MG63 (cell line): Measurements from ENCODE around the gene FXYD5. TPM values are rescaled to one million over a fixed set of nuclear protein-coding genes. Genes with fewer than 3 reads are reported as not detected.
A peak's percentile ranks its signal among the peaks of the same experiment; 100 is the strongest.

ENCODE experiments used
- DNase-seq: peaks from one replicate; pipeline ENCODE4 v3.0.0-alpha.2; 2020
- H3K27me3 ChIP-seq: fragments of 250-450 bp; sonication (Bioruptor Pico); 2 replicates; pipeline ENCODE4 v1.5.1; 2020; ENCODE audit warnings: mild to moderate bottlenecking, moderate library complexity
- H3K36me3 ChIP-seq: fragments of 250-450 bp; sonication (Bioruptor Pico); 2 replicates; pipeline ENCODE4 v1.5.1; 2020; ENCODE audit warnings: mild to moderate bottlenecking, moderate library complexity
- H3K4me3 ChIP-seq: fragments of 250-450 bp; sonication (Bioruptor Pico); 2 replicates; pipeline ENCODE4 v1.5.1; 2020; ENCODE audit warnings: mild to moderate bottlenecking, moderate library complexity
- H3K9me3 ChIP-seq: fragments of 250-450 bp; sonication (Bioruptor Pico); 2 replicates; pipeline ENCODE4 v1.5.1; 2020; ENCODE audit warnings: mild to moderate bottlenecking, moderate library complexity
- total RNA-seq: library from RNA; depleted of rRNA; stranded (reverse); fragments of >200 nt; shearing (Covaris generic); gene quantifications from 2 replicates; pipeline ENCODE4 v1.2.3, GENCODE V29; 2014; ENCODE audit warnings: low replicate concordance; rRNA removed

FXYD5 gene
- total RNA-seq, 1 experiment from 2014 or later: 59.7 TPM

DNA sequence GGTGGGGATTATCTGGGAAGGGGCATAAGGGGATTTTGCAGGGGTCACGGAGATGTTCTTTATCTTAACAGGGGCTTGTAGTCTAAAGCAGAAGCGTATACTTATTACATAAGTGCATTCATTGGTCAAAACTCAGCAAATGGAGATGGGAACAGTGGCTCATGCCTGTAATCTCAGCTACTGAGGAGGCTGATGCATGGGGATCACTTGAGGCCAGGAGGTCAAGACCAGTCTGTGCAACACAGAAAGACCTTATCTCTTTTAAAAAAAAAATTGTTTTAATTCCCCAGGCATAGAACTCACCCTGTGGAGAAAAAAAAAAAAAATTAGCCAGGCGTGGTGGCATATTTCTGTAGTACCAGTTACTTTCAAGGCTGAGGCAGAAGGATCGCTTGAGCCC lies 55.1 kb downstream of the FXYD5 start:
- Histone ChIP-seq H3K27me3 (no peaks in the 10 kb centered on the region), H3K9me3 (no peaks in the 10 kb centered on the region), H3K36me3 (no peaks in the 10 kb centered on the region), H3K4me3 (no peak overlapping the region)
- no peak for DNase-seq

DNA sequence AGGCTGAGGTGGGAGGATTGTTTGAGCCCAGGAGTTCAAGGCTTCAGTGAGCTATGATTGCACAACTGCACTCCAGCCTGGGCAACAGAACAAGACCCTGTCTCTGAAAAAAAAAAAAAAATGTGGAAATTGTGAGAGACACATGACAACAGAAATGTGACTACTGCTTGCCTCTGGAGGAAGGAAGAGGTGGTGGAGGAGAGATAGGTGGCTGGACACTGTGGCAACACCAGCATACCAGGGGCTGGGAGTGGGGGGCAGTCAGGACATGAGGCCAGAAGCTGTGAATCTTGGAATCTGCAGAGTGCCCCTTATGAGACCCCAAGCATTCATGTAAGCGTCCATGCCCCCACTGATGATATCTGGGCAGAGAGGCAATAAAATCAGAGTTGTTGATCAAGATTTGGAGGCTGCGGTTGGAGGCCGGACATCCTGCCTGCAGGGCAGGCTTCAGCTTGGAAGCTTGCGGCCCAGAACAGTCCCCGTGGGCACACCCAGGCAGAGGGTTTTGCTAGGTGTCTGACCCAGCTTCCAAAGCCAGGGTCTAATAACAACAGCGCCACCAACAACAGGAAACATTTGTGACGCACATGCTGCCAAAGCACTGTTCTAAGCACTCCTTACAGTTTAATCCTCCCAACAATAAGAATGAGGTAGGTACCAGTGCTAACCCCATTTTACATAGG lies 57.2 kb downstream of the FXYD5 start:
- DNase-seq: no peak
- Histone ChIP-seq H3K27me3 (no peaks in the 10 kb centered on the region; the same call in 1 of the 2 replicates), H3K36me3 (no peaks in the 10 kb centered on the region), H3K4me3 (no peak overlapping the region), H3K9me3 (peaks cover 1% of the 10 kb centered on the region)

DNA sequence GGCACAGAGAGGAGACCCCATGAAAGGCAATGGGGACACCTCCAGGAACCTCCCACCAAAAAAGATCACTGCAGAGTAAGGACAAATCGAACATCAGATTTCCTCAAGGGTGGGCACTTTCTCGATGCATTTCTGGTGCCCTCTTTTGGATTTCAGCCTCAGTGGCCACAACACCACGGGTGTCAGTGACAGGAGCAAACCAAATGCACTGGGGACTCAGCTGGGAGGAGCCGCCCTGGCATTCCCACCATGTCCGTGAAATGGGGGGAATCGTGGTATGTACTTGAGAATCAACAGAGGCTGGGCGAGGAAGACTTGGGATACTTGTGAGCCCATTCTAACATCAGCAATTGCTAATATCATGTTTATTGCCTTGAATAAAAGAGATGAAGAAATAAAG lies 57.7 kb downstream of the FXYD5 start:
- Histone ChIP-seq H3K27me3 (no peaks in the 10 kb centered on the region; the same call in 1 of the 2 replicates), H3K9me3 (peaks cover 5% of the 10 kb centered on the region), H3K4me3 (no peak overlapping the region), H3K36me3 (no peaks in the 10 kb centered on the region)
- DNase-seq: no peak

DNA sequence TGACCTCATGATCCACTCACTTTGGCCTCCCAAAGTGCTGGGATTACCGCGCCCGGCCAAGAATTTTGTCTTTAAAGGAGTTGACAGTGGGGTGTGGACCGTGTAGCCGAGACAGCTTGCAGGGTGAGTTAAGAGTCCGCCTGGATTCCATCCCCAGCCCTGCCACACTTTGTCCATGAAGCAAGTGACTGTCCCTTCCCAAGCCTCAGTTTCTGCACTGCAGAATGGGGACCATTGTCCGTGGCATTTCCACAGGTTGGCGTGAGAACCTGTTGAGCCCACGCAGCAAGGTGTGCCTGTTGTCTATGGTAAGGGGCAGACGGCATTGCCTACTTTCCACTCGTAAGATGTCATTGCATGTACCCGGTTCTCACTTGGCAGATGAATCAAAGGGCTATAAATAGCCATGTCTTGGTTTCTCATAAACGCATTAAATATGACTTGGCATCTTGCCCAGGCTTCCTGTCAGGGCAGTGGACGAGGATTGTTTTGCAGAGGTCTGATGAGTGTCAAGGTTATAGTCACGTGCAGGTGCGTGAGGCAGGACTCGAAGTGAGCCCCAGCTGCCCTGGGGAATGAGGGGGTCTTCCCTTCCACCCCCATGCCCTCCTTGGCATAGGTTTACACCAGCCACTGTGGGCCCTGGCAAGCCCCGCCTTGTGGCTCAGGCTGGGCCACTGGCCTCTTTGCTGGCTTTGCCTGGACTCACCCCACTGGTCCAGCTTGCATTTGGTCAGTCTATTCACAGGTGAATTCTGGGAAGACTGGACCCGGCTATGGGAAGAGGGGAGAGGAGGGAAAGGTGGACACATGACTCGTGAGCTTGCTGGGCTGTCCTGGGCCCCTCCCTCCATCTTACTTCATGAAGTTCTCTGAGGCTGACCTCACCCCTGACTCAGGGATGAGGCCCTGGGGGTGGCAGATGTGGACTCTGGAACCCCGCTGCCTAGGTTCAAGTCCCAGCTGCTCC lies 59.4 kb downstream of the FXYD5 start:
- H3K27me3 ChIP-seq: no peaks in the 10 kb centered on the region; the same call in 1 of the 2 replicates
- H3K36me3 ChIP-seq: no peaks in the 10 kb centered on the region
- peak; percentile 26 for DNase-seq
- peaks cover 9% of the 10 kb centered on the region for H3K9me3 ChIP-seq
- no peak overlapping the region for H3K4me3 ChIP-seq

DNA sequence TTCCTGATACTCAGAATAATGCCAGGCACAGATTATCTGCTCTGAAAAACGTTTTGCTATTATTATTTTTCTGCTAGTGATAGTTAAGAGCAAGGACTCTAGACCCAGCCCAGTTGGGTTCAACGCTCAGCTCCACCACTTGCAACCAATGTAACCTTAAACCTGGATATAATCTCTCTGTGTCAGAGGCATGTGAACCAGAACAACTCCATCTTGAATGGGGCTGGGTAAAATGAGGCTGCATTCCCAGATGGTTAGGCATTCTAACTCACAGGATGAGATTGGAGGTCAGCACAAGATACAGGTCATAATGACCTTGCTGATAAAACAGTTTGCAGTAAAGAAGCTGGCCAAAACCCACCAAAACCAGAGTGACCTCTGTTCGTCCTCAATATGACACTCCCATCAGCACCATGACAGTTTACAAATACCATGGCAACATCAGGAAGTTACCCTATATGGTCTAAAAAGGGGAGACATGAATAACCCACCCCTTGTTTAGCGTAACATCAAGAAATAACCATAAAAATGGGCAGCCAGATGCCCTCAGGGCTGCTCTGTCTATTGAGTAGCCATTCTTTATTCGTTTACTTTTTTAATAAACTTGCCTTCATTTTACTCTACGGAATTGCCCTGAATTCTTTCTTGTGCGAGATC lies 60.4 kb downstream of the FXYD5 start:
- Histone ChIP-seq H3K4me3 (no peak overlapping the region), H3K9me3 (peaks cover 9% of the 10 kb centered on the region), H3K36me3 (no peaks in the 10 kb centered on the region)

DNA sequence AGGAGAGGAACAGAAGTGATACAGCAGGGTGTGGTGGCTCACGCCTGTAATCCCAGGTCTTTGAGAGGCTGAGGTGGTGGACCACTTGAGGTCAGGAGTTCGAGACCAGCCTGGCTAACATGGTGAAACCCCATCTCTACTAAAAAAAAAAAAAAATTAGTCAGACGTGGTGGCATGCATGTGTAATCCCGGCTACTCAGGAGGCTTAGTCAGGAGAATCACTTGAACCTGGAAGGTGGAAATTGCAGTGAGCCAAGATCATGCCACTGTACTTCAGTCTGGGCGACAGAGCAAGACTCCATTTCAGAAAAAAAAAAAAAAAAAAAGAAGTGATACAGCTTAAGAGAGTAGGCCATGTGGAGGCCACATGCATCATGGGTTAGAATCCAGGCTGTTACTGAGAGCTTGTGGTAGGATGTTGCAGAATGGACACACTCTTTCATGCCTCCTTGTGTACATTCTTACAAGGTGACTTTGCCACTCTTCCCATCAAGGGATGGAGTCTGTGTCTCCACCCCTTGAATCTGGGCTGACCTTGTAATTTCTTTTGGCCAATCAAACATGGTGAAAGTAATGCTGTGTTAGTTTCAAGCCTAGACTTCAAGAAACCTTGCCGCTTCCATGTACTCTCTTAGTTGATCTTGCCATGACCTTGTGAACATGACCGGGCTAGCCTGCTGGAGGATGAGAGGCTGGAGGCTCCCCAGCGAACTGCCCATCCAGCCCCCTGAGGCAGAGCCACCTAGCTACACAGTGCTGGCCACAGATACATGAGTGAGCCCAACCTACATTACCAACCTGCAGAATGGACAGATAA lies 61.7 kb downstream of the FXYD5 start:
- DNase-seq: no peak
- Histone ChIP-seq H3K27me3 (no peaks in the 10 kb centered on the region; the same call in 1 of the 2 replicates), H3K9me3 (peaks cover 11% of the 10 kb centered on the region), H3K36me3 (no peaks in the 10 kb centered on the region), H3K4me3 (no peak overlapping the region)

More for the DNA sequence above, 60.4 kb downstream of the FXYD5 start:
- no peaks in the 10 kb centered on the region; the same call in 1 of the 2 replicates for H3K27me3 ChIP-seq
- no peak for DNase-seq

DNA sequence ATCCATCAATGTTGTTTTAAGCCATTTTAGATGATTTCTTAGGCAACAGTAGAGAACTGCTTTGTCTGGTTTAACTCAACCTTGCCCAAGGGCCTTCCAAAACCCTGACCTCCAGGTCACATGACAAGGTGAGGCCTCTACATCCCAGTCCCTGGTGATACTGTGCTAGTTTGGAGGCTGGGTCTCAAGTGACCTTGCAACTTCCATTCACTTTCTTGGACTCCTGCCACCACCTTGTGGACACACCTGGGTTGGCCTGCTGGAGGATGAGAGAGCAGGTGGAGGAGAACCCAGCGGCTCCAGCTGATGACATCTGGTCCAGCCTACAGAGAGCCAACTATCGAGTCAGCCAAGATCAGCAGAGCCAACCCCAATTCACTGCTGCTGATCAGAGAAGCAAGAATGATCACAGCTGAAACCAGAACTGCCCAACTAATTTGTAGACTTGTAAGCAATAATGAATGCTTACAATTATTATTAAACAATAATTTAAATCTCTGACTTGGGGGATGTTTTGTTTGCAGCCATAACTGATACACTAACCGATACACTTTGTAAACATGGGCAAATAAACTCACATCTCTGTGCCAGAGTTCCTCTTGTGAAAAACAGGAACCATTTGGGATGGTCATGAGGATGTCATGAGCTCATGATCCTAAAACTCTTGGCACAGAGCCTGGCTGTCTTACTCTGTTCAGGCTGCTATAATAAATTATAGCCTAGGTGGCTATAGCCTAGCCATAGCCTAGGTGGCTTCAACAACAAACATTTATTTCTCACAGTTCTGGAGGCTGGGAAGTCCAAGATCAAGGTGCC lies 62.5 kb downstream of the FXYD5 start:
- H3K4me3 ChIP-seq: no peak overlapping the region
- H3K36me3 ChIP-seq: no peaks in the 10 kb centered on the region

DNA sequence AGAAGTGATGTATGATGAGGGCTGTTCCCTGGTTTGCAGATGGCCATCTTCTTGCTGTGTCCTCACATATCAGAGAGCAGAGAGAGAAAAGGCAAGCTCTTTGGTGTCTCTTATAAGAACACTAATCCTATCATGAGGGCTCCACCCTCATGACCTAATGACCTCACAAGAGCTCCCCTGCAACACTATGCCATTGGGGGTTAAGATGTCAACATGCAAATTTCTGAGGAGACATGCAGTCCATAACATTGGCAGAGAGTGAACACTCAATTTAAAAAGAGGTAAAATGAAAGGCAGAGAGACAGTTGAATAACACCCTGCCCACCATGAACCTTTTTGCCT lies 63.1 kb downstream of the FXYD5 start:
- DNase-seq: no peak
- Histone ChIP-seq H3K4me3 (no peak overlapping the region), H3K36me3 (no peaks in the 10 kb centered on the region), H3K27me3 (no peaks in the 10 kb centered on the region; the same call in 1 of the 2 replicates), H3K9me3 (peaks cover 11% of the 10 kb centered on the region)

More for the DNA sequence above, 62.5 kb downstream of the FXYD5 start:
- no peak for DNase-seq
- H3K27me3 ChIP-seq: no peaks in the 10 kb centered on the region; the same call in 1 of the 2 replicates
- H3K9me3 ChIP-seq: peaks cover 11% of the 10 kb centered on the region

DNA sequence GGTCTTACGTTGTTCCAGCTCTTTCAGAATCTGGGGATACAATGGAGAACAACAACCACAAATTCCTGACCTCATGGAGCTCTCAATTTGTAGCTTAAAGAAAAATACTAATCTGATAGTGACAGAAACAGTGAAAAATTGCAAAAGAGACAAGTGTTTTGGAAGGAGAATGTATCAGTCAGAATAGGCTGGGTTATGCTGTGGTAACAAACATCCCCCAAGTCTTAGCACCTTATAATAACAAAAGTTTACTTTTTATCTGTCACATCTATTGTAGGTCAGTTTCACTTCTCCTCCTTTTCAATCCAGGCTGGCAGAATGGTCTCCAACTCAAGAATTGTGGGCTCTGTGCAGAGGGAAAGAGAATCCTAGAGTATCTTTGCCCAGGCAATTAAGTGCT lies 64.5 kb downstream of the FXYD5 start:
- Histone ChIP-seq H3K4me3 (no peak overlapping the region), H3K27me3 (no peaks in the 10 kb centered on the region; the same call in 1 of the 2 replicates), H3K36me3 (no peaks in the 10 kb centered on the region), H3K9me3 (peaks cover 11% of the 10 kb centered on the region)
- no peak for DNase-seq

Other genes with a start within 250 kb of the FXYD5 start
- 2.1 and 4.2 TPM in 2 replicates for gene ZNF30, start 227.8 kb upstream of the FXYD5 start, total RNA-seq
- gene ZNF792, start 190.5 kb upstream of the FXYD5 start, total RNA-seq: 1.7 and 2.4 TPM in 2 replicates
- 28.2 and 32.1 TPM in 2 replicates for gene GRAMD1A, start 154.4 kb upstream of the FXYD5 start, total RNA-seq
- gene SCN1B, start 124.3 kb upstream of the FXYD5 start, total RNA-seq: 0.86 and 2.3 TPM in 2 replicates
- not detected in 2 replicates for gene HPN, start 113.0 kb upstream of the FXYD5 start, total RNA-seq
- not detected in 2 replicates for gene FXYD3, start 38.9 kb upstream of the FXYD5 start, total RNA-seq
- 0.76 TPM in 1 of 2 replicates, not detected in the other for gene LGI4, start 19.7 kb upstream of the FXYD5 start, total RNA-seq
- not detected in 2 replicates for gene FXYD1, start 15.9 kb upstream of the FXYD5 start, total RNA-seq
- gene FXYD7, start 11.5 kb upstream of the FXYD5 start, total RNA-seq: not detected in 2 replicates
- gene FAM187B, start 74.0 kb downstream of the FXYD5 start, total RNA-seq: not detected in 2 replicates
- 0.33 TPM in 1 of 2 replicates, not detected in the other for gene LSR, start 94.3 kb downstream of the FXYD5 start, total RNA-seq
- 73.5 and 85.5 TPM in 2 replicates for gene USF2, start 114.2 kb downstream of the FXYD5 start, total RNA-seq
- gene HAMP, start 127.8 kb downstream of the FXYD5 start, total RNA-seq: not detected in 2 replicates
- not detected in 2 replicates for gene MAG, start 137.4 kb downstream of the FXYD5 start, total RNA-seq
- gene CD22, start 174.5 kb downstream of the FXYD5 start, total RNA-seq: not detected in 2 replicates
- not detected in 2 replicates for gene FFAR1, start 193.2 kb downstream of the FXYD5 start, total RNA-seq
- not detected in 2 replicates for gene FFAR3, start 203.7 kb downstream of the FXYD5 start, total RNA-seq
- not detected in 2 replicates for gene GPR42, start 216.3 kb downstream of the FXYD5 start, total RNA-seq